Measurements from ENCODE around the gene EVL.
A peak's percentile ranks its signal among the peaks of the same experiment; 100 is the strongest.

The EVL gene

DNA sequence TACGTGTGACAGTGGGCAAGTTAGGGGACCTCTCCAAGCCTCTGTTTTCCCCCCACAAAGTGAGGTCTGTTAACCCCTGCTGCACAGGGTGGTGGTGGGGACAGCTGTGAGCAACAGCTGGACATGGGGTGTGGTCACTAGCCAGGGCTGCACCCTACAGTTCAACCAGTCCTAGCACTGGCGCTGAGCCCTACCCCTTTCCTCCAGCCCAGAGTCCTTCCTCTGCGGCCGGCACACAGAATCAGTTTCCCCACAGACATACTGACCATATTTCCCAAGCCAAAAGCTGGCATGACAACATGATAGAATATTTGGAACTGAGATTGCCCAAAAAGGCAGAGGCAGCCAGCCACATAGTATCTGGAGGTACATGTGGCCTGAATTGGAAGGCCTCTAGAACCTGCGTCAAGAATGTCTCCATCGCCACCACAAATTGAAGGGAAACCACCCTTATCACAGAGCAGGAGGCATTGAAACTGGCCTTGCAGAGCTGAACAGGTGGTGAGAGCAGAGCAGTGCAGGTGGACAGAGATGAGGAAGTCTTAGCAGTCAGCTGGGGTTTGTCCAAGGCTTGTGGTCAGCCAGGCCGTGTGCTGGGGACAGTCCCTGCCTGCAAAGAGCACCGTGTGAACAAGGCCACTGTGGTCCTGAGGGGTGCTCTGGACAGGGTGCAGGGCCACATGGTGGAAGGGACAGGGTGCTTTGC is 73.0 kb downstream of the EVL start:
- TF ChIP-seq CTCF (IDR thresholded peaks at IDR 0.05; ENCODE audit: unreplicated experiment in 3 of 3), result no peak
- H3K4me1 Mint-ChIP-seq, result peaks cover 30% of the 10 kb centered on the region
- no peak overlapping the region for H3K4me3 Mint-ChIP-seq
- peaks cover 31% of the 10 kb centered on the region for H3K36me3 Mint-ChIP-seq (ENCODE audit: low read depth)
- no peaks in the 10 kb centered on the region for H3K27me3 Mint-ChIP-seq (ENCODE audit: low read depth)
- no peaks in the 10 kb centered on the region for H3K9me3 Mint-ChIP-seq
- H3K27ac Mint-ChIP-seq, result peak overlapping the region in 1 of 3 experiments; percentile 38

DNA sequence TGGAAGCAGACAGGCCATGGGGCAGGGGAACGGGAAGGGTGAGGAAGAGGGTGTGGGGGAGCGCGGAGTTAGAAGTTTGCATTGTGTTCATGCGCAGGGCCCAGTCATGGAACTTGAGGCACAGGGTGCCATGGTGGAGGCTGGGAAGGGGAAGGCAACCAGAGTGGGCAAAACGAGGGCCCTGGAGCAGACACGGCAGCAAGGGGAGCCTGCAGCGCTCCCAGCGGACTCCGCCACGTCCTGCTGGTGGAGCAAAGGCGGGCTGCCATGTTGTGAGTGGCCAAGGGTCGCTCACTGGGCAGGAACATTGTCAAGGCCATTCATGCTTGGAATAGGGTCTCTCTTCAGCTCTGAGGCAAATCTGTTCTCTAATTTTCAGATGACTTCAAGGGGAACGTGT is 73.7 kb downstream of the EVL start:
- H3K36me3 Mint-ChIP-seq (ENCODE audit: low read depth), result peaks cover 24% of the 10 kb centered on the region
- H3K4me3 Mint-ChIP-seq, result no peak overlapping the region
- no peaks in the 10 kb centered on the region for H3K9me3 Mint-ChIP-seq
- no peak for TF ChIP-seq CTCF (IDR thresholded peaks at IDR 0.05; ENCODE audit: unreplicated experiment in 3 of 3)
- no peaks in the 10 kb centered on the region for H3K27me3 Mint-ChIP-seq (ENCODE audit: low read depth)
- H3K27ac Mint-ChIP-seq, result no peak overlapping the region
- H3K4me1 Mint-ChIP-seq, result peaks cover 28% of the 10 kb centered on the region

- Mint-ChIP-seq H3K4me1 (peaks cover 22% of the 10 kb centered on the region), H3K27ac (peak overlapping the region; percentile 62 to 68 (median 67)), H3K9me3 (no peaks in the 10 kb centered on the region), H3K4me3 (no peak overlapping the region), H3K36me3 (ENCODE audit: low read depth) (peaks cover 14% of the 10 kb centered on the region), H3K27me3 (ENCODE audit: low read depth) (no peaks in the 10 kb centered on the region)
- peak; percentile 35 to 47 (median 44) for TF ChIP-seq CTCF (IDR thresholded peaks at IDR 0.05; ENCODE audit: unreplicated experiment in 3 of 3)
Observed at GRCh38 chr14:100140452-100141078, 75.3 kb downstream of the EVL start.

GRCh38 chr14:100141098-100141497 is 75.9 kb downstream of the EVL start:
- no peak overlapping the region for H3K4me3 Mint-ChIP-seq
- H3K27ac Mint-ChIP-seq, result peak overlapping the region; percentile 62 to 68 (median 67)
- H3K27me3 Mint-ChIP-seq (ENCODE audit: low read depth), result no peaks in the 10 kb centered on the region
- H3K36me3 Mint-ChIP-seq (ENCODE audit: low read depth), result peaks cover 14% of the 10 kb centered on the region
- TF ChIP-seq CTCF (IDR thresholded peaks at IDR 0.05; ENCODE audit: unreplicated experiment in 3 of 3), result no peak
- peaks cover 21% of the 10 kb centered on the region for H3K4me1 Mint-ChIP-seq
- no peaks in the 10 kb centered on the region for H3K9me3 Mint-ChIP-seq

GRCh38 chr14:100142073-100143040 is 77.1 kb downstream of the EVL start:
- Mint-ChIP-seq H3K4me3 (no peak overlapping the region), H3K27ac (peak overlapping the region; percentile 53 to 75 (median 72)), H3K4me1 (peaks cover 13% of the 10 kb centered on the region), H3K27me3 (ENCODE audit: low read depth) (no peaks in the 10 kb centered on the region), H3K9me3 (no peaks in the 10 kb centered on the region), H3K36me3 (ENCODE audit: low read depth) (peaks cover 6% of the 10 kb centered on the region)
- TF ChIP-seq CTCF (IDR thresholded peaks at IDR 0.05; ENCODE audit: unreplicated experiment in 3 of 3), result no peak

All from nephron (organoid).